ENCODE results near the gene PRKCE. TPM values are rescaled to one million over a fixed set of nuclear protein-coding genes. Genes with fewer than 3 reads are reported as not detected.

PRKCE gene
- total RNA-seq, 6 experiments from 2014 or later: 5.2 to 18.8 (median 11.0) TPM

- ATAC-seq: no peak
- no peak overlapping the region for H3K27ac ChIP-seq
Observed at GRCh38 chr2:45978302-45978859, 326.9 kb downstream of the PRKCE start.

DNA sequence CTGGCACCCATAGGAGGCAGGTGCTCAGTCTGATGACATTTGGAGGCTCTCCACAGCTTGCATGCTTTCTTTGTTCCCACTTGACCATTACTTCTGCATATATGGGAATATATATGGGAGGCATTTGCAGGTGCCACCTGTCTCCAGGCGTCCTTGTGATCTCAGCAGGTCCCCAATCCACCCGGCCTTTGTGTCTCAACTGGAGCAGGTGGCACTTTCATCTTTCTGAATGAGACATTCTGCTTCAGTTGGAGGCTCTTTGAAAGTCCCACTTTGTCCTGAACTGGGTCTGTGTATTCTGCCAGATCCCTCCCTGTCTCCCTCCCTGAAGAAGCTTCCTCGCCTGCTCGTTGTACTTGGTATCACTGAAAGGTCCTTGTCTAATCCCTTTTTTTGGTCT lies 327.6 kb downstream of the PRKCE start:
- intact Hi-C loops (cut with DNase I): no loop called here
- Histone ChIP-seq H3K36me3 (peaks cover 0 to 2% (median 0%) of the 10 kb centered on the region in 4 donors), H3K9me3 (no peaks in the 10 kb centered on the region), H3K4me1 (no peaks in the 10 kb centered on the region), H3K27me3 (no peaks in the 10 kb centered on the region), H3K4me3 (no peak overlapping the region), H3K27ac (no peak overlapping the region)
- 94% methylated on average over 2 of the region's 4 CpGs for WGBS (ENCODE audit: insufficient coverage, low coverage, low lambda C conversion rate, missing lambda C conversion rate)
- TF ChIP-seq POLR2A (IDR thresholded peaks at IDR 0.05): no peak
- no peak for TF ChIP-seq CTCF (IDR thresholded peaks at IDR 0.05)
- ATAC-seq: no peak
- DNase-seq: no peak

More at GRCh38 chr2:45978302-45978859, 326.9 kb downstream of the PRKCE start:
- H3K27me3 ChIP-seq: no peaks in the 10 kb centered on the region
- H3K36me3 ChIP-seq: peaks cover 0 to 2% (median 0%) of the 10 kb centered on the region in 4 donors
- no peaks in the 10 kb centered on the region for H3K4me1 ChIP-seq
- WGBS (ENCODE audit: insufficient coverage, low coverage, low lambda C conversion rate, missing lambda C conversion rate): 100% methylated on average over 2 of the region's 4 CpGs
- intact Hi-C loops (cut with DNase I): no loop called here
- TF ChIP-seq CTCF (IDR thresholded peaks at IDR 0.05) (no peak), POLR2A (IDR thresholded peaks at IDR 0.05) (no peak)
- DNase-seq: no peak
- H3K4me3 ChIP-seq: no peak overlapping the region
- H3K9me3 ChIP-seq: no peaks in the 10 kb centered on the region

- Histone ChIP-seq H3K27ac (no peak overlapping the region), H3K4me1 (no peaks in the 10 kb centered on the region), H3K27me3 (no peaks in the 10 kb centered on the region), H3K4me3 (no peak overlapping the region), H3K9me3 (no peaks in the 10 kb centered on the region), H3K36me3 (peaks cover 0 to 2% (median 0%) of the 10 kb centered on the region in 4 donors)
- TF ChIP-seq POLR2A (IDR thresholded peaks at IDR 0.05) (no peak), CTCF (IDR thresholded peaks at IDR 0.05) (no peak)
- DNase-seq (no peak), ATAC-seq (no peak)
- intact Hi-C loops (cut with DNase I): no loop called here
- WGBS (ENCODE audit: insufficient coverage, low coverage, low lambda C conversion rate, missing lambda C conversion rate): 76% methylated on average over 11 of the region's 11 CpGs
Observed at GRCh38 chr2:45980161-45980865, 328.8 kb downstream of the PRKCE start.

- Histone ChIP-seq H3K36me3 (peaks cover 0 to 2% (median 0%) of the 10 kb centered on the region in 4 donors), H3K4me1 (no peaks in the 10 kb centered on the region), H3K27ac (no peak overlapping the region), H3K4me3 (no peak overlapping the region), H3K9me3 (no peaks in the 10 kb centered on the region), H3K27me3 (no peaks in the 10 kb centered on the region)
- intact Hi-C loops (cut with DNase I): no loop called here
- DNase-seq (no peak), ATAC-seq (no peak)
- WGBS (ENCODE audit: insufficient coverage, low coverage, low lambda C conversion rate, missing lambda C conversion rate): 59% methylated on average over 3 of the region's 4 CpGs
- TF ChIP-seq POLR2A (IDR thresholded peaks at IDR 0.05) (no peak), CTCF (IDR thresholded peaks at IDR 0.05) (no peak)
Observed at GRCh38 chr2:45981384-45981930, 330.0 kb downstream of the PRKCE start.
